Measurements from ENCODE around the gene RAPGEF2. TPM values are rescaled to one million over a fixed set of nuclear protein-coding genes. Genes with fewer than 3 reads are reported as not detected.

The RAPGEF2 gene
- total and polyA plus RNA-seq, 2 of the 8 experiments (the other 6 are each of a cell fraction or from before 2014, with no cell fraction given), result 24.4 to 48.6 TPM

DNA sequence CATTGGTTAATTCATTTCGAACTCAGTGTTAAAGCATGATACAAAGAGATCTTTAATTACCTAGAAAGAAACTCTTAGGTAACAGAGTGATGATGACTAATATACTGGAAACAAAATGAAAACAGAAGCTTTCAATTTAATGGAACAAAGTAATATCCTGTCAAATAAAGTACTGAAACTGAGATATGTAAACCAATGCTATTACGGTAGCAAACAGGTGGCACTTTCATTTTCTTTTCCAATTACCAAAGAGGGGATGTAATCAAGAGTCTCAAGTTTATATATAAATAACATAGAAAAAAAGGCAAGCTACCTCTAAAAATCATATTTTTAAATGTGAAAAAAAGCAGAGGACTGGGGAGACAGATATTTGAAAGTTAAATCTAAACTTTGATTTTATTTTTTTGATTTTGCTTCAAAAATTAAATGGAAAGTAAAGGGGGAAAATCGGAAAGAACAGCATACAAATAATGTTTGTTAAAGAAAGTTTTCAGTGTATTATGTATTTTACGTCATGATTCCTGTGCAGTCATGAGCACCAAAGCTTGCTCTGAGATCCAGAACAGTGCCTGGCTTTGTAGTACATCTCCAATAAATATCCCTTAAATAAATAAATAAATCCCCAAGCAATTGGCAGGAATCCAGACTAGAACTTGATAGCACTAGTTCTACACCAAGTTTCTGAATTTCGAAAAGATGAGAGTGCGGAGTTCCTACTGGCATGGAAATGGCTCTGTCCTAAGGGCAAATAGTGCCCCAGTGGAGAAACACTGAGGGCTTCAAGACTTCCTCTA lies 25.0 kb upstream of the RAPGEF2 start (continued):
- TF ChIP-seq, protein P1, sequence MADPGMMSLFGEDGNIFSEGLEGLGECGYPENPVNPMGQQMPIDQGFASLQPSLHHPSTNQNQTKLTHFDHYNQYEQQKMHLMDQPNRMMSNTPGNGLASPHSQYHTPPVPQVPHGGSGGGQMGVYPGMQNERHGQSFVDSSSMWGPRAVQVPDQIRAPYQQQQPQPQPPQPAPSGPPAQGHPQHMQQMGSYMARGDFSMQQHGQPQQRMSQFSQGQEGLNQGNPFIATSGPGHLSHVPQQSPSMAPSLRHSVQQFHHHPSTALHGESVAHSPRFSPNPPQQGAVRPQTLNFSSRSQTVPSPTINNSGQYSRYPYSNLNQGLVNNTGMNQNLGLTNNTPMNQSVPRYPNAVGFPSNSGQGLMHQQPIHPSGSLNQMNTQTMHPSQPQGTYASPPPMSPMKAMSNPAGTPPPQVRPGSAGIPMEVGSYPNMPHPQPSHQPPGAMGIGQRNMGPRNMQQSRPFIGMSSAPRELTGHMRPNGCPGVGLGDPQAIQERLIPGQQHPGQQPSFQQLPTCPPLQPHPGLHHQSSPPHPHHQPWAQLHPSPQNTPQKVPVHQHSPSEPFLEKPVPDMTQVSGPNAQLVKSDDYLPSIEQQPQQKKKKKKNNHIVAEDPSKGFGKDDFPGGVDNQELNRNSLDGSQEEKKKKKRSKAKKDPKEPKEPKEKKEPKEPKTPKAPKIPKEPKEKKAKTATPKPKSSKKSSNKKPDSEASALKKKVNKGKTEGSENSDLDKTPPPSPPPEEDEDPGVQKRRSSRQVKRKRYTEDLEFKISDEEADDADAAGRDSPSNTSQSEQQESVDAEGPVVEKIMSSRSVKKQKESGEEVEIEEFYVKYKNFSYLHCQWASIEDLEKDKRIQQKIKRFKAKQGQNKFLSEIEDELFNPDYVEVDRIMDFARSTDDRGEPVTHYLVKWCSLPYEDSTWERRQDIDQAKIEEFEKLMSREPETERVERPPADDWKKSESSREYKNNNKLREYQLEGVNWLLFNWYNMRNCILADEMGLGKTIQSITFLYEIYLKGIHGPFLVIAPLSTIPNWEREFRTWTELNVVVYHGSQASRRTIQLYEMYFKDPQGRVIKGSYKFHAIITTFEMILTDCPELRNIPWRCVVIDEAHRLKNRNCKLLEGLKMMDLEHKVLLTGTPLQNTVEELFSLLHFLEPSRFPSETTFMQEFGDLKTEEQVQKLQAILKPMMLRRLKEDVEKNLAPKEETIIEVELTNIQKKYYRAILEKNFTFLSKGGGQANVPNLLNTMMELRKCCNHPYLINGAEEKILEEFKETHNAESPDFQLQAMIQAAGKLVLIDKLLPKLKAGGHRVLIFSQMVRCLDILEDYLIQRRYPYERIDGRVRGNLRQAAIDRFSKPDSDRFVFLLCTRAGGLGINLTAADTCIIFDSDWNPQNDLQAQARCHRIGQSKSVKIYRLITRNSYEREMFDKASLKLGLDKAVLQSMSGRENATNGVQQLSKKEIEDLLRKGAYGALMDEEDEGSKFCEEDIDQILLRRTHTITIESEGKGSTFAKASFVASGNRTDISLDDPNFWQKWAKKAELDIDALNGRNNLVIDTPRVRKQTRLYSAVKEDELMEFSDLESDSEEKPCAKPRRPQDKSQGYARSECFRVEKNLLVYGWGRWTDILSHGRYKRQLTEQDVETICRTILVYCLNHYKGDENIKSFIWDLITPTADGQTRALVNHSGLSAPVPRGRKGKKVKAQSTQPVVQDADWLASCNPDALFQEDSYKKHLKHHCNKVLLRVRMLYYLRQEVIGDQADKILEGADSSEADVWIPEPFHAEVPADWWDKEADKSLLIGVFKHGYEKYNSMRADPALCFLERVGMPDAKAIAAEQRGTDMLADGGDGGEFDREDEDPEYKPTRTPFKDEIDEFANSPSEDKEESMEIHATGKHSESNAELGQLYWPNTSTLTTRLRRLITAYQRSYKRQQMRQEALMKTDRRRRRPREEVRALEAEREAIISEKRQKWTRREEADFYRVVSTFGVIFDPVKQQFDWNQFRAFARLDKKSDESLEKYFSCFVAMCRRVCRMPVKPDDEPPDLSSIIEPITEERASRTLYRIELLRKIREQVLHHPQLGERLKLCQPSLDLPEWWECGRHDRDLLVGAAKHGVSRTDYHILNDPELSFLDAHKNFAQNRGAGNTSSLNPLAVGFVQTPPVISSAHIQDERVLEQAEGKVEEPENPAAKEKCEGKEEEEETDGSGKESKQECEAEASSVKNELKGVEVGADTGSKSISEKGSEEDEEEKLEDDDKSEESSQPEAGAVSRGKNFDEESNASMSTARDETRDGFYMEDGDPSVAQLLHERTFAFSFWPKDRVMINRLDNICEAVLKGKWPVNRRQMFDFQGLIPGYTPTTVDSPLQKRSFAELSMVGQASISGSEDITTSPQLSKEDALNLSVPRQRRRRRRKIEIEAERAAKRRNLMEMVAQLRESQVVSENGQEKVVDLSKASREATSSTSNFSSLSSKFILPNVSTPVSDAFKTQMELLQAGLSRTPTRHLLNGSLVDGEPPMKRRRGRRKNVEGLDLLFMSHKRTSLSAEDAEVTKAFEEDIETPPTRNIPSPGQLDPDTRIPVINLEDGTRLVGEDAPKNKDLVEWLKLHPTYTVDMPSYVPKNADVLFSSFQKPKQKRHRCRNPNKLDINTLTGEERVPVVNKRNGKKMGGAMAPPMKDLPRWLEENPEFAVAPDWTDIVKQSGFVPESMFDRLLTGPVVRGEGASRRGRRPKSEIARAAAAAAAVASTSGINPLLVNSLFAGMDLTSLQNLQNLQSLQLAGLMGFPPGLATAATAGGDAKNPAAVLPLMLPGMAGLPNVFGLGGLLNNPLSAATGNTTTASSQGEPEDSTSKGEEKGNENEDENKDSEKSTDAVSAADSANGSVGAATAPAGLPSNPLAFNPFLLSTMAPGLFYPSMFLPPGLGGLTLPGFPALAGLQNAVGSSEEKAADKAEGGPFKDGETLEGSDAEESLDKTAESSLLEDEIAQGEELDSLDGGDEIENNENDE (IDR thresholded peaks at IDR 0.05; ENCODE audit: insufficient replicate concordance, low read length), result no peak
- TF ChIP-seq EP300 (IDR thresholded peaks at IDR 0.05; ENCODE audit: borderline replicate concordance in 1 of 2, low read depth in 2 of 2, low read length in 2 of 2), result no peak
- no peak for TF ChIP-seq NRF1 (IDR thresholded peaks at IDR 0.05; ENCODE audit: low read depth, low read length)
- TF ChIP-seq SIRT6 (IDR thresholded peaks at IDR 0.05; ENCODE audit: low read length), result no peak
- no peak for TF ChIP-seq SIX5 (IDR thresholded peaks at IDR 0.05; ENCODE audit: low read depth, low read length)
- TF ChIP-seq, protein P2, sequence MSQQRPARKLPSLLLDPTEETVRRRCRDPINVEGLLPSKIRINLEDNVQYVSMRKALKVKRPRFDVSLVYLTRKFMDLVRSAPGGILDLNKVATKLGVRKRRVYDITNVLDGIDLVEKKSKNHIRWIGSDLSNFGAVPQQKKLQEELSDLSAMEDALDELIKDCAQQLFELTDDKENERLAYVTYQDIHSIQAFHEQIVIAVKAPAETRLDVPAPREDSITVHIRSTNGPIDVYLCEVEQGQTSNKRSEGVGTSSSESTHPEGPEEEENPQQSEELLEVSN (IDR thresholded peaks at IDR 0.05), result no peak
- no peak for TF ChIP-seq SP2 (IDR thresholded peaks at IDR 0.05; ENCODE audit: low read length)
- TF ChIP-seq YY1 (IDR thresholded peaks at IDR 0.05; ENCODE audit: low read depth, low read length), result no peak
- TF ChIP-seq SAP30 (IDR thresholded peaks at IDR 0.05; ENCODE audit: insufficient read depth, insufficient replicate concordance, low read length), result no peak
- no peak for TF ChIP-seq BCL11A (IDR thresholded peaks at IDR 0.05; ENCODE audit: low read depth in 2 of 2, low read length in 2 of 2)

Measured in H1 (cell line).